T follicular helper cell (primary cell): ENCODE measurements around the gene TUBB4B.
A peak's percentile ranks its signal among the peaks of the same experiment; 100 is the strongest.
"Not testable (repeated sequence)": the region's sequence is repeated elsewhere in the genome, so short reads cannot be mapped to it uniquely, and the experiment has no call there.

ENCODE experiments used
- DNase-seq: peaks from one replicate; pipeline ENCODE4 v3.0.0-alpha.2; 2020; ENCODE audit warnings: low read depth

Gene TUBB4B

DNA sequence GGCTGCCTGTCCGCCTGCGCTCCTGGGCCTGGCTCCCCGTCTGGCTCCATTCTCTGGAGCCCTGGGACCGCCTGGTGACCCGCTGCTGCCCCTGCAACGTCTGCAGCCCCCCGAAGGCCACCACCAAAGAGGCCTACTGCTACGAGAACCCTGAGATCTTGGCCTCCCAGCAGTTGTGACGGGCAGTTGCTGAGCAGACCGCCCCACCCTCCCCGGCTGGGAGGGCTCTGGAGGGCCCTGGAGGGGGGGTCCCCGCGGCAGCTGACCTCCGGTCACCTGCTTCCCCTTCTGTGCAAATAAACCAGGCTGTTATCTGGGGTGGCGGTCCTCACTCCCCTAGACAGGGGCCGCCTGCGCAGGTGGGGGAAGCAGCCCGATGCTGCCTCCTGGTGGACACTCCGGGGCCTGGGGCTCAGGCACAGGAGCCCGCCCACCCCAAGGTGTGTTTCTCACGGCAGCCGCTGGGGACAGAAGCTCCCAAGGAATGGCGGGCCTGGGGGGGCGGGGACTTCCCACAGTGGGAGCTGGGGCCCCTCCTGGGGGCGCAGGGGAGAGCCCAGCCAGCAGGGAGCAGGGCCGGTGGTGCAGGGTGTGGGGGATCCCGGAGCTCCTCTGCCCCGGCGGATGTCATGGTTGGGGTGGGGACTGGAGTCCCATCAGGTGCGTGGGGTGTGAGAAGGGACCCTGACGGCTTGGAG, 4.7 kb upstream of the TUBB4B start:
- peak; percentile 88 for DNase-seq

DNA sequence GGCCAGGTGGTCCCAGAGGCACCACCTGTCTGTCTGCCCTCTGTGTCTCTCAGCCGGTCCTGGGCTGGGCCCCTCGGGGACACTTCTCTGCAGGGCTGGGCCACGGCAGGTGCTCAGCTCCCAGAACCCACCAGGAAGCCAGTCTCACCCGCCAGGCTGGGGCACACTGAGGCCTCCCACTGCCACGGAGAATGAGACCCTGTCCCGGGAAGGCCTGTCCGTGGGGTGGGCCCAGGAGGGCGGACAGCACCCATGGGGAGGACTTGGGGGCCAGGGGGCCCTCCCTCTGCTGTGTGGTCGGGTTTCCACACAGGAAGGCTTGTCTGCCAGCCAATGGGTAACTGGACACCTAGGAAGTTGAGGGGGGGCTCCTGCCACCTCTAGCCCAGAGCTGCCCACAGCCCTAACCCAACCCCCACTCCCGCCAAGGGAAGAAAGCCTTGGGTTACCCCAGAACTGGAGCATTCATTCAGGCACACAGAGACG, 4.1 kb upstream of the TUBB4B start:
- DNase-seq, result no peak

DNA sequence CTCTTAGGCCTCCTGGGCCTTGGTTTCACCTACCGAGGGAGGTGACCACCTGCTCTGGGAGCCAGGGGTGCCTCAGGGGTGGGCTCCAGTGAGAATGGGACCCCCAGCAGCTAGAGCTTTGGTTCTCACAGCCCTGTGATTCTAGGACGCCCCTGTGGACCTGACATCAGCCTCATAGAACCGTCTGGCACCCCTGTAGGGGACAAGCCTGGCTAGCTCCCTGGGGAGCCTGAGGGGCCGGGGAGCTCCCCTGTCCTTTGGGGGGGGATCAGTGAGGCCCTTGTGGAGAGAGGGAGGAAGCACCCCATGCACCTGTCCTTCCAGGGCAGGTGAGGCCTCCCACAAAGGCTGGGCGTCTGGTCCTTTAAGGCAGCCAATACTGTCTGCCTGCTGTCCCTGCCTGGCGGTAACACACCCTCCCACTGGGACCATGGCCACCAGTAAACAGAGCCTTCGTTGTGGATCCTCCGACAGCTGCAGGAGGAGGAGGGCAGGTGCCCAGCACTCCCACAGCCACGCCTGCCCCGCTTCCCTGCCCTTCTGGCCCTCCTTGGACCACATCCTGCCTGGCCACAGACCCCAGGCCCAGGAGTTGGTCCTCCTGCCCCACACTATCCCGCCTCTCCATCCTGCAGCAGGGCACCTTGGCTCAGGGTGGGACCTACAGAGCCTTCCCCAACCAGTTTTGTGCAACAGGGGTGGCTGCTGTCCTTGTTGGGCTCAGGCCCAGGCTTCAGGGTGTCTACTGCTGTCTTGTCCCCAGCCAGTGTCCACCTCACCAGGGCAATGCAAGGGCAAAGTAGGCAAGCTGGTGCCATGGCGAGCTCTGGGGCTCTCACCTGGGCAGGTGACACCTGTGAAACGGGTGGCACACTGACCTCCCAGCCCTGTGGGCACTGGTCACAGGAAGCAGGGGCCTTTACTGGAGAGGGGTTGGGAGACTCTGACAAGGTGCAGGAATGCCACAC, 3.0 kb upstream of the TUBB4B start:
- DNase-seq, result no peak

DNA sequence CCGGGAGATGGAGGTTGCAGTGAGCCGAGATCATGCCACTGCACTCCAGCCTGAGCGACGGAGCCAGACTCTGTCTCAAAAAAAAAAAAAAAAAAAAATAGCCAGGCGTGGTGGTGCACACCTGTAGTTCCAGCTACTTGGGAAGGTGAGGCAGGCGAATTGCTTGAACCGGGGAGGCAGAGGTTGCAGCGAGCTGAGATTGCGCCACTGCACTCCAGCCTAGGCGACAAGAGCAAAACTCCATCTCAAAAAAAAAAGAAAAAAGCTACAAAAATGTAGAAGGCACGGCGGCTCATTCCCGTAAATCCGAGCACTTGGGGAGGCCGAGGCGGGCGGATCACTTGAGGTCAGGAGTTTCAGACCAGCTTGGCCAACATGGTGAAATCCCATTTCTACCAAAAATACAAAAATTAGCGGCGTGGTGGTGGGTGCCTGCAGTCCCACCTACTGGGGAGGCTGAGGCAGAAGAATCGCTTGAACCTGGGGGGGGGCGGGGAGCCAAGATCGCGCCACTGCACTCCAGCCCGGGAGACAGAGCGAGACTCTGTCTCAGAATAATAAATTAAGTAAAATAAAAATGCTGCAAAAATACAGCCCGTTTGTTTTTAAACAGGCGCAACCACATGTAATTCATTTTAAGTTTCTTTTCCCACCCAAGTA, 1.4 kb upstream of the TUBB4B start:
- DNase-seq, result not testable (repeated sequence)

DNA sequence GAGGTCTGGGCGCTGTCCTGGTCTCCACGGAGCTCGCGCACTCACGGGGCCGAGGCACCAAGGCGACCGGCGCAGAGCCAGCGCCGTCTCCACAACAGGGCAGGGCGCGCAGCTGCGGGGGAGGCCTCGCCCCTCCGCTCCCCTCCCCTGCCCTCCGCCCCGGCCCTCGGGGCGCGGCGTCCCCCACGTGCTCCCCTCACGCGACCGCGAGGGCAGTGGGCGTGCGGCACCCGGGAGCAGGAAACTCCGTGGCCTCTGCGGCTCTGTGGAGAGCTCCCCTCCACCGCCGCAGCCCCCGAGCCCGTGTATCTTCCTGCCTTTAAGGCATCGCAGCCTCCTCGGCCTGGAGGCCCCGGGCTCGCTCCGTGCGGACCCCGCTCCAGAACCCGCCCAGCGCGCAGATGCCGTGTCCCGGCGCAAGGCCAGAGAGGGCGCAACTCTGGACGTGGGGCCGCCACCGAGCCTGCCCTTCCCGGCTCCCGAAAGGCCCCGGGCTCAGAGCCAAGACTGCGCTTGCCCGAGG, 708 bp upstream of the TUBB4B start:
- peak; percentile 49 for DNase-seq

DNA sequence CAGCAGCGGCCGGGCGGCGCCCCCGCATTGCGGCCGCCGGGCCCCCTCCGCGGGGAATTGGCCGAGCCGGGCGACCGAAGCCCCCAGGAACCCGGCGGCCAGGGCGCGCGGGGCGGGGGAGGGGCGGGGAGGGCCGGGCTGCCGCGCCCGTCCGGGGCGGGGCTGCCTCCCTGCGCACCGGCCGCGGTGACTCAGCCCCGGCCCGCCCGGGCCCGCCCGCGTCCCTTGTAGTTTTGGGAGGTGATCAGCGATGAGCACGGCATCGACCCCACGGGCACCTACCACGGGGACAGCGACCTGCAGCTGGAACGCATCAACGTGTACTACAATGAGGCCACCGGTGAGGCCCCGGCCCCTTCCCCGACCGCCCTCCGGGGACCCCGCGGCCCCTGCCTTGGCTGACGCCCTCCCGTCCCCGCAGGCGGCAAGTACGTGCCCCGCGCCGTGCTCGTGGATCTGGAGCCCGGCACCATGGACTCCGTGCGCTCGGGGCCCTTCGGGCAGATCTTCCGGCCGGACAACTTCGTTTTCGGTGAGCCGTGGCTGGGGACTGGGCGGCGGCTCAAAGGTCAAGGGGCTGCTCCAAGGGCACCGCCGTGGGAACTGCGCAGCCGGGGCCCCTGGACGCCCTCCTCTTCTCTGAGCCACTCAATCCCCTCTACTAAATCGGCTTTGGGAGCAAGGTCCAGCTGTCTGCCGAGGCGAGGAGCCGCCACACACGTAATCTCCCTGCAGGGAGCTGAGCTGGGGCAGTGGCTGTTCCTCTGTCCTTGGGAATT, 592 bp downstream of the TUBB4B start:
- DNase-seq, result peak; percentile 56

DNA sequence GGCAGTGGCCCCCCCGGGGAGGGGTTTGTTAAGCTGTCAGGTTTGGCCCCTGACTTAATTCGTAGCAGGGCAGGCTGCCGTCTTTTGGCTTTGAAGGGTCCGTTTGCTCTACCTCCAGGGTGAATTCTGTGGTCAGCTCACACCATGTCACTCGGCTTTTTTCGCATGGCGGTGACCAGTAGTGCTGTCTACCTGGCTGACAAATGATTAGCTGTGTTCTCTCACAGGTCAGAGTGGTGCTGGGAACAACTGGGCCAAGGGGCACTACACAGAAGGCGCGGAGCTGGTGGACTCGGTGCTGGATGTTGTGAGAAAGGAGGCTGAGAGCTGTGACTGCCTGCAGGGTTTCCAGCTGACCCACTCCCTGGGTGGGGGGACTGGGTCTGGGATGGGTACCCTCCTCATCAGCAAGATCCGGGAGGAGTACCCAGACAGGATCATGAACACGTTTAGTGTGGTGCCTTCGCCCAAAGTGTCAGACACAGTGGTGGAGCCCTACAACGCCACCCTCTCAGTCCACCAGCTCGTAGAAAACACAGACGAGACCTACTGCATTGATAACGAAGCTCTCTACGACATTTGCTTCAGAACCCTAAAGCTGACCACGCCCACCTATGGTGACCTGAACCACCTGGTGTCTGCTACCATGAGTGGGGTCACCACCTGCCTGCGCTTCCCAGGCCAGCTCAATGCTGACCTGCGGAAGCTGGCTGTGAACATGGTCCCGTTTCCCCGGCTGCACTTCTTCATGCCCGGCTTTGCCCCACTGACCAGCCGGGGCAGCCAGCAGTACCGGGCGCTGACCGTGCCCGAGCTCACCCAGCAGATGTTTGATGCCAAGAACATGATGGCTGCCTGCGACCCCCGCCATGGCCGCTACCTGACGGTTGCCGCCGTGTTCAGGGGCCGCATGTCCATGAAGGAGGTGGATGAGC, 1.4 kb downstream of the TUBB4B start:
- no peak for DNase-seq

DNA sequence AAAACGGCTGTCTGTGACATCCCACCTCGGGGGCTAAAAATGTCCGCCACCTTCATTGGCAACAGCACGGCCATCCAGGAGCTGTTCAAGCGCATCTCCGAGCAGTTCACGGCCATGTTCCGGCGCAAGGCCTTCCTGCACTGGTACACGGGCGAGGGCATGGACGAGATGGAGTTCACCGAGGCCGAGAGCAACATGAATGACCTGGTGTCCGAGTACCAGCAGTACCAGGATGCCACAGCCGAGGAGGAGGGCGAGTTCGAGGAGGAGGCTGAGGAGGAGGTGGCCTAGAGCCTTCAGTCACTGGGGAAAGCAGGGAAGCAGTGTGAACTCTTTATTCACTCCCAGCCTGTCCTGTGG, 2.2 kb downstream of the TUBB4B start:
- not testable (repeated sequence) for DNase-seq

DNA sequence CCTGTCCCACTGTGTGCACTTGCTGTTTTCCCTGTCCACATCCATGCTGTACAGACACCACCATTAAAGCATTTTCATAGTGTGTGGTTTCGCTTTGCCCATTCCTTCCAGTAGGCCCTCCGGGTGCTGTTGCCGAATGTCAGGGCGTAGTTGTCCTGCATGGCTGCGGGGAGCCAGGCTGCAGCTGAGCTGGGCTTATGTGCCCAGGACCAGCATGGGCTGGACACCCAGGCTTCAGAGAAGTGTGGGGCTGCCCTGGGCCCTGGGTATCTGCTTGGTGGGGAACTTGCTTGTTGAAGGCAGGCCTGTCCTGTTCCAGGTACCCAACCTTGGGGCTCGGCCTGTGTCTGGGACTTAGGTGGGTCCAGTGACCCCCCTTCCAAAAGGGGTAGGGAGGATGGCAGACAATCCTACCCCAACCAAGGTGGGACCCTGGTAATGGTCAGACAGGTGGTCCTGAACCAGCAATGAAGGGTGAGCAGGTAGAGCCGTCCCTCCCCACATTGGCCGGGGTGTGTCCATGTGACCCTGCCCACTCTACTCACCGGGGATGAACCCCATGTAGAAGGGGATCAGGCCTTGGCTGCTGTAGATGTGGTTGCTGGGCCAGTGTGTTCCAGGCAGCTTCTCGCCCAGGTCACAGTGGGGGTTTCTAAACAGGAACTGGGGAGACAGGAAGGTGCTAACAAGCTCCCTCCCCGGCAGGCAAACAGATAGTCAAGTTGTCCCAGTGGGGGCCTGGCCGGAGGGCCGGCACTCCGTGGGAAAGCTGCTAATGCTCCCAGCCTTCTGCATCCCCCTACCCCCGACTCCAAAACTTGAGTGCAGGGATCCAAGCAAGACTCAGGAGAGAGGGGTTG, 2.8 kb downstream of the TUBB4B start:
- DNase-seq, result no peak

DNA sequence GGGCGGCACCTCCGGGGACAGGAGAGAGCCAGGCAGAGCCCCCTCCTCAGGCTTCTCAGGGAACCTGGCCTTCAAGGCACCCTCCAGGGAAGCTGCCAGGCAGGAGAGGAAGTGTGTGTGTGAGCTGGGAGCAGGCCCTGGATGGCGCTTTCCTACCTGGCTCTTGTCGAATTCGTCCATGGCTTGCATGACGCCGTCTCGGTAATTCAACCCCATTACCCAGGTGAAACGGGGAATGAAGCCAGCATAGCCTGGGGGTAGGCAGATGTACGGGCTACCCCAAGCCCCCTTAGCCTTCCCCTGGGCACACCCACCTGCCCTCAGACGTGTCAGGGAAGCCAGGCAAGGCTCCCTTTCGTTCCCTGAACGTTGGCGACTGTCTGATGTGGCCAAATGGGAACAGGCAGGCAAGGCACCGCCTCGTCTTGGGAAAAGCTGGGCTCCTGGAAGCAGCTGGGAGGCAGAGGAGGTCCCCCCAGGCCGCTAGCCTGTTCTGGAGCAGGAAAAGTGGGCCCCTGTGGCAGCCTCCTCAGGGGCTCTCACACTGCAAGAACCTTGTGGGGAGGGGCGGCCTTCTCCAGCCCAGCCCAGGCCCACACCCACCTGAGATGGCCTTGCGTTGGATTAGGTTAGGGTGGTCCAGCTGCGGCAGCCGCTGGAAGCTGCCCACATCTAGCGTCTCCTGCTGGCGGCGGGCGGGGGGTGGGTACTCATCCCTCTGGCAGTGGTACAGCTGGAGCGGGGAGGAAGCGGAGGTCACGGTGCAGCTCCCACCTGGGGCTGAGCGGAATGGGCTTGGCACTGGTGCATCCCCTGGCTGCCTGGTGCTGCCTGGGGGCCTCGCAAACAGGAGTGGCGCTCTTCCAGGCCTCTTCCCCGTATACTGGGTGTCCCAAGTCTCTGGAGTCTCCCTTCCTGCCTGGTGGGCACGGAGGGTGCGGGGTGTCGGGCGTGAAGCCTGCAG, 3.7 kb downstream of the TUBB4B start:
- no peak for DNase-seq

DNA sequence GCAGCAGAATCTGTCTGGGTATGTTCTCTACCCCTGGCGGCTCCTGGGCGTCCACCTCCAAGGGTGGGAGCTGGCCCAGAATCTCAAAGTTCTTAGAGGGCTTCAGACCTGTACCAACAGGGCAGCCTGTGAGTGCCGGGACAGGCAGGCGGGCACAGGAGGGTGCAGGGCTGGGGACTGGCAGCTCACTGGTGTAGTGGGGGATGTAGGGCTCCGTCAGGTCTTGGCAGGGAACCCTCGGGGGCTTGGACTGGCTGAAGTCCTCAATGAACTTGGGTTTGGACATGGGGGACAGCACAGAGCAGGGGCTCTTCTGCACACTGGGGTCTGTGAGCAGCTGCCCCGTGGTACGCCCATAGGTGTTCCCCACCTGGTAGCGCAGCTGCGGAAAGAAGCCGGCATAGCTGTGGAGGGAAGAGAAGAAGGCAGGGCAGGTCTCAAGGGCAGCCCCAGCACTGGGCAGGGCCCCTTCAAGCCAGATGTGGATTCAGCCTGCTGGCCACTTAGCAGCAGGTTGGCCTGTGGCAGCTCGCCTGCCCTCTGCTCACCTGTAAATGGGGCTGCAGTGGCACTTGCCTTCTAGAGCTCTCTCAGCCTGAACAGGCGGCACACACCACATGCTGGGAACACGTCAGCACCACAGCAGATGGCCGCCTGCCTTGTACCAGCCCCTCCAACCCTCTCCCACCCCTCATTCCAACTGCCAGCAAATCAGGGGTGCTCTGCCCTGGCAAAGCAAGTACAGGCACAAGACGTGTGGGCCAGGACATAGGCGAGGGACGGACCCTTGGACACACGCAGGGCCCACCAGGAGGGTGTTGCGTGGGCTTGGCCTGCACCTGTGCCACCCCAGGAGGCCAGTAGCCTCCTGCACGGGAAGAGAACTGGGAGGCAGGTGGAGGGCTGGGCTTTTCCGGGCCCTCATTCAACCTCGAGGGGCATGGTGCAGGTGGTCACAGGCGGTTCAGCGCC, 4.6 kb downstream of the TUBB4B start:
- DNase-seq, result no peak

DNA sequence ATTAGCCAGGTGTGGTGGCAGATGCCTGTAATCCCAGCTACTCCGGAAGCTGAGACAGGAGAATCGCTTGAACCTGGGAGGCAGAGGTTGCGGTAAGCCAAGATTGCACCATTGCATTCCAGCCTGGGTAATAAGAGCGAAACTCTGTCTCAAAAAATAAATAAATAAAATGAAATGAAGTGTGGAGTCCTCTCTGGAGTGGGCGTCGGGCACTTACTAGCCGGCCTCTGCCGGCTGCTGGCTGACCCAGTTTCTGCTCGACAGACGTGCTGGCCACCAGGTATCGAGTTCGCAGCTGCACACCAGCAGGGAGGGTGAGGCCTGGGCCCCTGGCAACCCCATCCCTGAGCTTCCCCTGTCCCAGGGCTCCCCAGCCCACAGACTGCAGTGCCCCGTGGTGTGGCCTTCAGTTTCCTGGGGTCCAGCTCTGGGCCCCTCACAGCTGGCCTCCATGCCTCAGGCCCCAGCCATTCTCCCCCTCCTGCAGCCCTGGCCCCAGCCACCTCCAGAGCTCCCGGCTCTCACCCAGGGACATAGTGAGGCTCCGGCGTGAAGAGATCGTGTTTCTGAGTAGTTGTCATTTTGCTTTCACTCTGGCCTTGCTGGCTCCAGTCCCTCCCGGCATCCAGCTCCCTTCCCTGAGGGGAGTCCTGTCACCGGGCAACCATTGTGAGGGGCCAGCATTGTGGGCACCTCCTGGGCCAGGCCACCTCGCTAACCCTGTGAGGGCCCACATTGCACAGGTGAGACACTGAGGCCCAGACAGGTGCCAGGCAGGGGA, 6.2 kb downstream of the TUBB4B start:
- no peak for DNase-seq

DNA sequence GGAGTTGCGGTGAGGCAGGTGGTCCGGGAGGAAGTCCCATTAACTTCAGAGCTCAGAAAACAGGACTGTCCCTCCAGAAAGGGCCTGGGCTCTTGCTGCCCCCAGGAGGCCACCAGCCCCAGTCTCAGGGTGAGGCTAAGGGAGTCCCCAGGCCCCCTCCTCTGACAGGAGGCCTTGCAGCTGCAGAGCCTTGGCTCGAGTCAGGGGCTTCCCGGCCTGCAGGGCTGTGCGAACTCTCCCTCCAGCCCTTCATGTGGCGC, 6.8 kb downstream of the TUBB4B start:
- no peak for DNase-seq

DNA sequence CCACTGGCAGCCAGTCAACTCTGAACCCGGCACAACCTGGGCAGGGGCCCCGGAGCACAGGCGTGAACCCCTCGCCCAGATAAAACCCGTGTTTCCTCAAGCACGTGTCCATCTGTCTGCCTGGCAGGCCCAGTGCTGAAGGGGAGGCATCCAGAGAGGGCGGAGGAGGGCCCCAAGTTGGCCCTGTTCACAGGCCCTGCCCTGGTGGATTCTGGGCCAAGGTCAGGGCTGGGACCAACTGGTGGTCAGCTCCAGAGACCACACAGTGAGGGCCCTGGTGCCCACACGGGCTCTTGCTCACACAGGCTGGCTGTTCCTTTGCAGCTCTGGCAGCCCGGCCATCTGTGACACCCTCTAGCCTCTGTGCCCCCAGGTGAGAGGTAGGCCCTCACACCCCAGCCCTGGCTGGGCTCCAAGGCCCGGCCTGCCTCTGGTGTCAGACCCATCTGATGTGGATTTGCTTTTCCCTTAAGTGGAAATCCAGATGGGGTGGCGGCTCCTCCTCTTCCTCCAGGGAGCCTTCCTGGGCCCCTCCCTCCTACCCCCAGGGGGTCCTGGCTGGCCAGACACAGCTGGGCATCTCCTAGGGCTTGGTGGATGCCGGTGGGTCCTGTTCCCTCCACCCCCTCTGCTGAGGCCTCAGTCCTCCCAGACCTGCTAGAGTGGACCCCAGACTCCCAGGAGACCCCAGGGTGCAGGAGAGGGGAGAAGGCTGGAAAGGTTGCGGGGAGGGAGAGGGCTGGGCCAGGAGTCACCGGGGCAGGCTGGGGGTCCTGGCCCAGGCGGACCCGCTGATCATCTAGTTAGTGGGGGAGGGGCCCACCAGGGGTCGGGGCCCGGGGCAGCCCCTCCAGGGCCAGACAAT, 9.5 kb downstream of the TUBB4B start:
- DNase-seq, result no peak

DNA sequence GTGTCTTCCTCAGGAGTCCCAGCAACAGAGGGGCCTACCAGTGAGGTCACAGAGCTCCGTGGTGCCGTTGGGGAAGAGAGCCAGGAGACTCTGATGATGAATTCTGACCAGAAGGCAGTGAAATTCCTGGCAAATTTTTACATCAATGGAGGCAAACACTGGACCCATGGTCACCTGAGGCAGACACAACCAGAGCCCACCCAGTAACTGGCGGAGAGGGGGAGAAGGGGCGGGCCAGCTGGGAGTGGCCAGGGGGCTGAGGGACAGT, 10.0 kb downstream of the TUBB4B start, which contains the start of gene STPG3:
STPG3 (plus strand) TSS at position 93 of the 268 bp plus-strand sequence; CDS start at position 94, 1 bp downstream.
- no peak for DNase-seq
